CD14-positive monocyte (primary cell): ENCODE data around the gene UPP1. TPM values are rescaled to one million over a fixed set of nuclear protein-coding genes. Genes with fewer than 3 reads are reported as not detected.

Experiments
- DNase-seq, 3 donors: peaks; one replicate each; pipeline ENCODE4 v3.0.0-alpha.2; 2011 to 2022
- H2AFZ ChIP-seq: 2 replicates; pipeline ENCODE4 v1.6.0; 2012; ENCODE audit warnings: mild to moderate bottlenecking, low read depth, low read length, inconsistent platforms; ENCODE audit not compliant: insufficient read depth, poor library complexity, severe bottlenecking
- H3K27ac ChIP-seq, 2 donors: 1 replicate in 1 of 2; 2 replicates in 1 of 2; pipeline ENCODE4 v1.5.1; 2012 to 2013; ENCODE audit warnings: low read length in 2 of 2, control low read depth in 1 of 2, inconsistent platforms in 1 of 2, low read depth in 1 of 2, mild to moderate bottlenecking in 1 of 2
- H3K27me3 ChIP-seq, 2 donors: one replicate each; pipeline versions ENCODE4 v1.6.0 to v1.6.1; 2011 to 2013; ENCODE audit warnings: low read length in 2 of 2; ENCODE audit not compliant: control insufficient read depth in 2 of 2, insufficient read depth in 2 of 2
- H3K36me3 ChIP-seq, 2 donors: replicated peaks in 1 of 2; 1 replicate in 1 of 2; 2 replicates in 1 of 2; pipeline versions ENCODE4 v1.5.1 to v1.6.1; 2012 to 2013; ENCODE audit warnings: low read length in 2 of 2, control low read depth in 1 of 2, inconsistent platforms in 1 of 2, mild to moderate bottlenecking in 1 of 2; ENCODE audit not compliant: insufficient read depth in 2 of 2, control insufficient read depth in 1 of 2
- H3K4me1 ChIP-seq, 2 donors: 1 replicate in 1 of 2; 2 replicates in 1 of 2; pipeline versions ENCODE4 v1.5.1 to v1.6.1; 2012 to 2013; ENCODE audit warnings: low read length in 2 of 2, control low read depth in 1 of 2, inconsistent platforms in 1 of 2, mild to moderate bottlenecking in 1 of 2, moderate library complexity in 1 of 2; ENCODE audit not compliant: insufficient read depth in 2 of 2, control insufficient read depth in 1 of 2
- H3K4me2 ChIP-seq: replicated peaks from 2 replicates; pipeline ENCODE3; 2012; ENCODE audit warnings: low read length, moderate library complexity, mild to moderate bottlenecking; ENCODE audit not compliant: poor library complexity, severe bottlenecking; ENCODE audit errors: extremely low read depth
- H3K4me3 ChIP-seq, 3 experiments: fragments of 200-600 bp in 1 of 3; sonication (generic) in 1 of 3; replicated peaks in 1 of 3; 1 replicate in 2 of 3; 2 replicates in 1 of 3; pipeline ENCODE4 v1.5.1; 2011 to 2013; ENCODE audit warnings: low read length in 3 of 3, mild to moderate bottlenecking in 3 of 3, control low read depth in 2 of 3, low read depth in 2 of 3, inconsistent platforms in 1 of 3, moderate library complexity in 1 of 3
- H3K79me2 ChIP-seq: 2 replicates; pipeline ENCODE4 v1.6.0; 2012; ENCODE audit warnings: mild to moderate bottlenecking, control low read depth, inconsistent platforms, low read length, moderate library complexity; ENCODE audit not compliant: insufficient read depth
- H3K9ac ChIP-seq: 2 replicates; pipeline ENCODE4 v1.6.0; 2017; ENCODE audit warnings: low read length, mild to moderate bottlenecking; ENCODE audit not compliant: insufficient read depth, poor library complexity, severe bottlenecking
- H3K9me3 ChIP-seq, 2 donors: replicated peaks in 1 of 2; 1 replicate in 1 of 2; 2 replicates in 1 of 2; pipeline versions ENCODE4 v1.5.1 to v1.6.1; 2012 to 2013; ENCODE audit warnings: low read length in 2 of 2, control low read depth in 1 of 2; ENCODE audit not compliant: control insufficient read depth in 1 of 2, insufficient read depth in 1 of 2
- H4K20me1 ChIP-seq: 2 replicates; pipeline ENCODE4 v1.6.0; 2012; ENCODE audit warnings: mild to moderate bottlenecking, low read length, control low read depth, moderate library complexity; ENCODE audit not compliant: insufficient read depth
- H3K27ac Mint-ChIP-seq, 7 donors: one replicate each; pipeline ENCODE4 v1.8.0; 2020; ENCODE audit warnings: mild to moderate bottlenecking in 7 of 7, mixed read lengths in 7 of 7, moderate library complexity in 6 of 7, inconsistent platforms in 2 of 7
- H3K27me3 Mint-ChIP-seq, 3 donors: one replicate each; pipeline ENCODE4 v1.8.0; 2021 to 2022; ENCODE audit warnings: low read depth in 3 of 3, mild to moderate bottlenecking in 3 of 3, mixed read lengths in 3 of 3, moderate library complexity in 3 of 3, inconsistent platforms in 1 of 3
- H3K36me3 Mint-ChIP-seq, 2 donors: one replicate each; pipeline ENCODE4 v1.8.0; 2020; ENCODE audit warnings: mixed read lengths in 2 of 2, inconsistent platforms in 1 of 2, mild to moderate bottlenecking in 1 of 2
- H3K4me1 Mint-ChIP-seq: one replicate; pipeline ENCODE4 v1.8.0; 2020; ENCODE audit warnings: mild to moderate bottlenecking, mixed read lengths
- H3K4me3 Mint-ChIP-seq, 2 donors: one replicate each; pipeline ENCODE4 v1.8.0; 2020; ENCODE audit warnings: mild to moderate bottlenecking in 2 of 2, mixed read lengths in 2 of 2, moderate library complexity in 1 of 2
- H3K9me3 Mint-ChIP-seq, 7 donors: one replicate each; pipeline ENCODE4 v1.8.0; 2020 to 2022; ENCODE audit warnings: mixed read lengths in 7 of 7, mild to moderate bottlenecking in 6 of 7, moderate library complexity in 6 of 7, inconsistent platforms in 2 of 7
- CTCF ChIP-seq: fragments of 200-600 bp; IDR thresholded peaks from one replicate; pipeline ENCODE4 v1.8.0; 2022; ENCODE audit warnings: antibody characterized with exemption, mild to moderate bottlenecking
- WGBS: methylation state at CpG from one replicate; pipeline ENCODE4 v1.1.5; 2013; ENCODE audit warnings: missing lambda C conversion rate; ENCODE audit not compliant: insufficient coverage; 5-methylcytosine and 5-hydroxymethylcytosine counted together
- intact Hi-C, 2 donors: fragments of 100-400 bp; cut with micrococcal nuclease; formaldehyde crosslinking; loops; one replicate each; pipeline versions ENCODE4 v1.15.0 to v1.15.1; 2023
- polyA plus RNA-seq, 3 donors: library from polyadenylated mRNA; depleted of rRNA in 1 of 3; unstranded in 2 of 3; stranded (reverse) in 1 of 3; fragments of 300-500 nt in 2 of 3; fragments of >200 nt in 1 of 3; fragmentation: Illumina TruSeq in 2 of 3; gene quantifications; 1 replicate in 2 of 3; 2 replicates in 1 of 3; pipeline ENCODE4 v1.2.3, GENCODE V29; 2012 to 2021

The UPP1 gene
- polyA plus RNA-seq, 3 donors, result 109 to 212 (median 129) TPM

- peaks cover 38 to 50% of the 10 kb centered on the region in 2 donors for H3K36me3 ChIP-seq
- TF ChIP-seq CTCF, result no peak
These were observed 1.2 kb downstream of the UPP1 start for GRCh38 chr7:48090095-48090805.

GRCh38 chr7:48091506-48092433, 2.7 kb downstream of the UPP1 start:
- Mint-ChIP-seq H3K9me3 (peaks cover 0 to 2% (median 0%) of the 10 kb centered on the region in 7 donors), H3K36me3 (peaks cover 66 to 71% of the 10 kb centered on the region in 2 donors), H3K4me3 (peak overlapping the region; percentile 55 to 96), H3K27me3 (no peaks in the 10 kb centered on the region), H3K27ac (peak overlapping the region in 5 of 7 donors; percentile 24 to 79 (median 71)), H3K4me1 (peaks cover 80% of the 10 kb centered on the region)
- H4K20me1 ChIP-seq, result peaks cover 55% of the 10 kb centered on the region
- no peaks in the 10 kb centered on the region for H3K9me3 ChIP-seq
- TF ChIP-seq CTCF, result no peak
- H3K27me3 ChIP-seq, result no peaks in the 10 kb centered on the region
- no peak overlapping the region for H3K9ac ChIP-seq
- no peak overlapping the region for H2AFZ ChIP-seq
- peak overlapping the region in 1 of 2 donors; percentile 16 for H3K27ac ChIP-seq
- peaks cover 67% of the 10 kb centered on the region for H3K79me2 ChIP-seq
- peaks cover 40 to 55% of the 10 kb centered on the region in 2 donors for H3K36me3 ChIP-seq
- peaks cover 61 to 76% of the 10 kb centered on the region in 2 donors for H3K4me1 ChIP-seq
- no peak for DNase-seq
- intact Hi-C loops, result loop anchor here (5.0 to 10.0 kb wide), 2 partner anchors 54 to 517 kb away; partner anchors contain the start of gene C7orf57 (in 1 of the 2)
- H3K4me2 ChIP-seq, result peak overlapping the region; percentile 91
- peak overlapping the region in 1 of 3 experiments; percentile 93 for H3K4me3 ChIP-seq
- WGBS, result no CpG with 5 or more reads among the region's 10 CpGs

More at GRCh38 chr7:48090095-48090805, 1.2 kb downstream of the UPP1 start:
- peak overlapping the region; percentile 97 to 100 (median 100) for H3K27ac Mint-ChIP-seq
- Histone ChIP-seq H3K9ac (peak overlapping the region; percentile 97), H3K79me2 (peaks cover 67% of the 10 kb centered on the region), H3K4me3 (peak overlapping the region; percentile 76 to 94 (median 93)), H3K4me1 (peaks cover 61 to 76% of the 10 kb centered on the region in 2 donors), H3K27me3 (no peaks in the 10 kb centered on the region), H3K27ac (peak overlapping the region in 1 of 2 donors; percentile 99), H3K4me2 (peak overlapping the region; percentile 91), H2AFZ (no peak overlapping the region), H3K9me3 (no peaks in the 10 kb centered on the region), H4K20me1 (peaks cover 55% of the 10 kb centered on the region)
- DNase-seq, result peak; percentile 41 to 51 (median 44)
- peaks cover 80% of the 10 kb centered on the region for H3K4me1 Mint-ChIP-seq
- intact Hi-C loops, result loop anchor here (5.0 to 10.0 kb wide), 2 partner anchors 53 to 515 kb away; partner anchors contain the start of gene C7orf57 (in 1 of the 2)
- H3K36me3 Mint-ChIP-seq, result peaks cover 54 to 60% of the 10 kb centered on the region in 2 donors
- 88% methylated on average over 24 of the region's 28 CpGs for WGBS
- H3K9me3 Mint-ChIP-seq, result peaks cover 0 to 2% (median 0%) of the 10 kb centered on the region in 7 donors
- H3K4me3 Mint-ChIP-seq, result peak overlapping the region; percentile 92 to 96
- H3K27me3 Mint-ChIP-seq, result peaks cover 0 to 2% (median 0%) of the 10 kb centered on the region in 3 donors
